Loucy (cell line): ENCODE results near the gene PFDN4.

Experiments used
- H2AFZ ChIP-seq: fragments of 200-600 bp; sonication (generic); 2 replicates; pipeline ENCODE4 v1.6.0; 2016; ENCODE audit warnings: antibody characterized with exemption, mild to moderate bottlenecking, low read length, moderate library complexity
- H3F3A ChIP-seq: fragments of 200-600 bp; 2 replicates; pipeline ENCODE4 v1.6.0; 2016; ENCODE audit warnings: antibody characterized with exemption, low read depth, mild to moderate bottlenecking
- H3K27me3 ChIP-seq: fragments of 200-600 bp; sonication (generic); 2 replicates; pipeline ENCODE4 v1.6.1; 2014; ENCODE audit warnings: low read length, mild to moderate bottlenecking; ENCODE audit not compliant: insufficient read depth, poor library complexity, severe bottlenecking
- H3K36me3 ChIP-seq: fragments of 200-600 bp; sonication (generic); 2 replicates; pipeline ENCODE4 v1.6.1; 2016; ENCODE audit warnings: low read length; ENCODE audit not compliant: insufficient read depth
- H3K4me1 ChIP-seq: fragments of 200-600 bp; sonication (generic); 2 replicates; pipeline ENCODE4 v1.5.1; 2014; ENCODE audit warnings: low read length, mild to moderate bottlenecking; ENCODE audit not compliant: insufficient read depth, poor library complexity, severe bottlenecking
- H3K4me2 ChIP-seq: fragments of 200-600 bp; sonication (generic); 2 replicates; pipeline ENCODE4 v1.6.0; 2014; ENCODE audit warnings: antibody characterized with exemption, low read length, low read depth, mild to moderate bottlenecking; ENCODE audit not compliant: poor library complexity, severe bottlenecking
- H3K4me3 ChIP-seq: fragments of 200-600 bp; sonication (generic); 2 replicates; pipeline ENCODE4 v1.5.1; 2014; ENCODE audit warnings: low read length, mild to moderate bottlenecking, mixed read lengths; ENCODE audit not compliant: poor library complexity, severe bottlenecking
- H3K79me2 ChIP-seq: fragments of 200-600 bp; sonication (generic); 2 replicates; pipeline ENCODE4 v1.6.1; 2014; ENCODE audit warnings: low read length; ENCODE audit not compliant: insufficient read depth
- H3K9ac ChIP-seq: fragments of 200-600 bp; sonication (generic); 2 replicates; pipeline ENCODE4 v1.6.0; 2014; ENCODE audit warnings: mild to moderate bottlenecking, low read depth, low read length, moderate library complexity; ENCODE audit not compliant: poor library complexity, severe bottlenecking
- H3K9me2 ChIP-seq: fragments of 200-600 bp; sonication (generic); replicated peaks from 2 replicates; pipeline ENCODE4 v1.6.1; 2016; ENCODE audit warnings: low read depth, low read length, mixed read lengths
- H3K9me3 ChIP-seq: fragments of 200-600 bp; sonication (generic); 2 replicates; pipeline ENCODE4 v1.6.1; 2014; ENCODE audit warnings: mild to moderate bottlenecking, antibody characterized with exemption, low read length, low read depth; ENCODE audit not compliant: insufficient read depth
- H4K20me1 ChIP-seq: fragments of 200-600 bp; sonication (generic); 2 replicates; pipeline ENCODE4 v1.6.0; 2014; ENCODE audit warnings: antibody characterized with exemption, low read length, mild to moderate bottlenecking; ENCODE audit not compliant: insufficient read depth, poor library complexity, severe bottlenecking
- CTCF ChIP-seq: fragments of 200-600 bp; sonication (generic); conservative IDR thresholded peaks from 2 replicates; pipeline ENCODE4 v1.5.1; 2014; ENCODE audit warnings: mild to moderate bottlenecking, antibody characterized with exemption, low read length
- EZH2phosphoT487 ChIP-seq: fragments of 200-600 bp; IDR thresholded peaks from 2 replicates; pipeline ENCODE4 v1.6.1; 2018; ENCODE audit warnings: antibody characterized with exemption, mild to moderate bottlenecking, moderate library complexity, borderline replicate concordance

PFDN4 gene

GRCh38 chr20:54221353-54221752, 13.5 kb downstream of the PFDN4 start:
- Histone ChIP-seq H3K9me2 (no peaks in the 10 kb centered on the region), H3K27me3 (no peaks in the 10 kb centered on the region), H3K4me3 (no peak overlapping the region), H3K36me3 (peaks cover 8% of the 10 kb centered on the region; the same call in 1 of the 2 replicates), H3K4me2 (no peak overlapping the region), H2AFZ (no peak overlapping the region), H4K20me1 (no peaks in the 10 kb centered on the region), H3K4me1 (peaks cover 10% of the 10 kb centered on the region), H3F3A (no peaks in the 10 kb centered on the region), H3K9ac (no peak overlapping the region), H3K9me3 (no peaks in the 10 kb centered on the region), H3K79me2 (no peaks in the 10 kb centered on the region)
- no peak for TF ChIP-seq CTCF
- TF ChIP-seq EZH2phosphoT487: no peak

- no peaks in the 10 kb centered on the region for H3K27me3 ChIP-seq
- H3K9me2 ChIP-seq: no peaks in the 10 kb centered on the region
- no peak overlapping the region for H3K4me3 ChIP-seq
- no peak for TF ChIP-seq CTCF
- TF ChIP-seq EZH2phosphoT487: no peak
- peaks cover 3% of the 10 kb centered on the region; the same call in 1 of the 2 replicates for H3K36me3 ChIP-seq
- no peaks in the 10 kb centered on the region for H3F3A ChIP-seq
- no peak overlapping the region for H3K9ac ChIP-seq
- peaks cover 10% of the 10 kb centered on the region for H3K4me1 ChIP-seq
- H3K79me2 ChIP-seq: no peaks in the 10 kb centered on the region
- H4K20me1 ChIP-seq: no peaks in the 10 kb centered on the region
- H3K4me2 ChIP-seq: no peak overlapping the region
- no peaks in the 10 kb centered on the region for H3K9me3 ChIP-seq
- H2AFZ ChIP-seq: no peak overlapping the region
Measured at GRCh38 chr20:54221996-54222890, 14.4 kb downstream of the PFDN4 start.

GRCh38 chr20:54223285-54223684, 15.4 kb downstream of the PFDN4 start:
- Histone ChIP-seq H3F3A (no peaks in the 10 kb centered on the region), H3K4me3 (no peak overlapping the region), H3K9me2 (no peaks in the 10 kb centered on the region), H3K27me3 (no peaks in the 10 kb centered on the region), H3K9me3 (no peaks in the 10 kb centered on the region; the same call in 1 of the 2 replicates), H2AFZ (no peak overlapping the region), H3K9ac (no peak overlapping the region), H3K36me3 (no peaks in the 10 kb centered on the region), H3K79me2 (no peaks in the 10 kb centered on the region), H3K4me2 (no peak overlapping the region), H4K20me1 (no peaks in the 10 kb centered on the region), H3K4me1 (peaks cover 10% of the 10 kb centered on the region)
- TF ChIP-seq CTCF (no peak), EZH2phosphoT487 (no peak)
